Panc1 (cell line): ENCODE measurements around the gene TAS2R41. TPM values are rescaled to one million over a fixed set of nuclear protein-coding genes. Genes with fewer than 3 reads are reported as not detected.

ENCODE experiments used
- ATAC-seq: fragments of 200-7000 bp; cut with Tn5 transposase; 2 replicates; pipeline ENCODE4 v1.9.1; 2020; ENCODE audit warnings: mild to moderate bottlenecking, moderate library complexity
- BruUV-seq: library from RNA; stranded (reverse); fragments of 400-500 nt; replicated peaks from 2 replicates; lab custom pipeline; 2021; lab: Mats Ljungman, UMichigan
- CTCF ChIA-PET: fragments of 300-600 bp; sonication (Branson Sonifier 250); formaldehyde crosslinking; loops from one replicate; lab custom pipeline; 2022; ENCODE audit warnings: antibody characterized with exemption; lab: Charles Lee
- POLR2A ChIA-PET: fragments of 300-600 bp; sonication (Branson Sonifier 250); formaldehyde crosslinking; loops from one replicate; lab custom pipeline; 2022; ENCODE audit warnings: antibody characterized with exemption; lab: Charles Lee
- DNase-seq: peaks from one replicate; pipeline ENCODE4 v3.0.0-alpha.2; 2010; ENCODE audit warnings: low read depth, low spot score
- H3K27ac ChIP-seq: 2 replicates; pipeline ENCODE4 v1.5.1; 2011; ENCODE audit warnings: mild to moderate bottlenecking, low read length, inconsistent platforms
- H3K27me3 ChIP-seq: fragments of 200-500 bp; sonication (Bioruptor generic); 2 replicates; pipeline ENCODE4 v1.6.0; 2014; ENCODE audit warnings: low read length, inconsistent platforms; ENCODE audit not compliant: control insufficient read depth, insufficient read depth
- H3K36me3 ChIP-seq: fragments of 200-500 bp; sonication (Bioruptor generic); 2 replicates; pipeline ENCODE4 v1.5.1; 2014; ENCODE audit warnings: inconsistent platforms, mild to moderate bottlenecking, low read length, moderate library complexity; ENCODE audit not compliant: control insufficient read depth, insufficient read depth
- H3K4me1 ChIP-seq: 2 replicates; pipeline ENCODE4 v1.5.1; 2011; ENCODE audit warnings: inconsistent platforms, mild to moderate bottlenecking, low read length, moderate library complexity; ENCODE audit not compliant: control insufficient read depth, insufficient read depth
- H3K4me3 ChIP-seq, 2 experiments: 2 replicates each; pipeline ENCODE4 v1.5.1; 2011 to 2012; ENCODE audit warnings: low read depth in 2 of 2, low read length in 2 of 2, mild to moderate bottlenecking in 2 of 2, inconsistent platforms in 1 of 2, moderate library complexity in 1 of 2
- H3K9me3 ChIP-seq: fragments of 200-500 bp; sonication (Bioruptor generic); 2 replicates; pipeline ENCODE4 v1.5.1; 2014; ENCODE audit warnings: low read depth, mild to moderate bottlenecking, inconsistent platforms, low read length, moderate library complexity; ENCODE audit not compliant: control insufficient read depth, insufficient read depth
- CTCF ChIP-seq: fragments of 450-650 bp; IDR thresholded peaks from 2 replicates; pipeline ENCODE4 v1.5.1; 2017; ENCODE audit warnings: mild to moderate bottlenecking
- POLR2AphosphoS5 ChIP-seq: IDR thresholded peaks from 2 replicates; pipeline ENCODE4 v1.6.1; 2012; ENCODE audit warnings: mild to moderate bottlenecking, low read depth, low read length, moderate library complexity
- REST ChIP-seq, 2 experiments: IDR thresholded peaks; 2 replicates each; pipeline ENCODE4 v1.6.1; 2011 to 2012; ENCODE audit warnings: low read depth in 2 of 2, control low read depth in 1 of 2, low read length in 1 of 2, mild to moderate bottlenecking in 1 of 2, moderate library complexity in 1 of 2; ENCODE audit not compliant: insufficient read depth in 1 of 2
- SIN3A ChIP-seq: IDR thresholded peaks from 2 replicates; pipeline ENCODE4 v1.6.1; 2012; ENCODE audit warnings: low read depth, mild to moderate bottlenecking, low read length, moderate library complexity, borderline replicate concordance; ENCODE audit not compliant: insufficient read depth
- TCF7L2 ChIP-seq: IDR thresholded peaks from 2 replicates; pipeline ENCODE4 v1.6.1; 2011; ENCODE audit warnings: mild to moderate bottlenecking, low read depth, low read length, inconsistent platforms
- in situ Hi-C: cut with HindIII; loops from 2 replicates; pipeline ENCODE4 v1.10.0; 2016; ENCODE audit warnings: low sequenced_read_pairs, low pct_unique_long_range_greater_than_20kb
- intact Hi-C: fragments of 100-400 bp; cut with micrococcal nuclease; formaldehyde crosslinking; loops from one replicate; pipeline ENCODE4 v1.10.0; 2022; ENCODE audit not compliant: unreplicated experiment
- total RNA-seq: library from RNA; stranded (reverse); gene quantifications from one replicate; pipeline ENCODE4 v1.2.1, GENCODE V29; 2021; ENCODE audit not compliant: unreplicated experiment

TAS2R41 gene
- total RNA-seq, 1 experiment from 2014 or later, result not detected

- CTCF ChIA-PET, result no interaction called here
- no TSS peak for BruUV-seq
- Histone ChIP-seq H3K9me3 (no peaks in the 10 kb centered on the region), H3K36me3 (no peaks in the 10 kb centered on the region), H3K27ac (no peak overlapping the region), H3K27me3 (peaks cover 6% of the 10 kb centered on the region; the same call in 1 of the 2 replicates), H3K4me3 (no peak overlapping the region), H3K4me1 (no peaks in the 10 kb centered on the region)
- TF ChIP-seq TCF7L2, result no peak
- TF ChIP-seq POLR2AphosphoS5, result no peak
- no peak for TF ChIP-seq CTCF
- no peak for TF ChIP-seq SIN3A
- no peak for TF ChIP-seq REST (IDR thresholded peaks at IDR 0.05; ENCODE audit: insufficient read depth in 1 of 2, low read depth in 2 of 2, low read length in 1 of 2)
- intact Hi-C loops (no loop called here), in situ Hi-C loops (no loop called here)
- ATAC-seq (no peak), DNase-seq (no peak)
- POLR2A ChIA-PET, result no interaction called here
These were observed 33.5 kb upstream of the TAS2R41 start for GRCh38 chr7:143444063-143444782.

- CTCF ChIA-PET, result no interaction called here
- peaks cover 6% of the 10 kb centered on the region; the same call in 1 of the 2 replicates for H3K27me3 ChIP-seq
- intact Hi-C loops (no loop called here), in situ Hi-C loops (no loop called here)
- BruUV-seq, result no TSS peak
- H3K36me3 ChIP-seq, result no peaks in the 10 kb centered on the region
- no peak for ATAC-seq
- H3K4me1 ChIP-seq, result no peaks in the 10 kb centered on the region
- H3K4me3 ChIP-seq, result no peak overlapping the region
- no peak for DNase-seq
- no peak overlapping the region for H3K27ac ChIP-seq
- H3K9me3 ChIP-seq, result no peaks in the 10 kb centered on the region
- POLR2A ChIA-PET, result no interaction called here
- no peak for TF ChIP-seq CTCF
These were observed 32.9 kb upstream of the TAS2R41 start for GRCh38 chr7:143444785-143445184.
